ENCODE data around the gene RANBP9. TPM values are rescaled to one million over a fixed set of nuclear protein-coding genes. Genes with fewer than 3 reads are reported as not detected.

Gene RANBP9
- total RNA-seq, 1 experiment from 2014 or later = 73.8 TPM

GRCh38 chr6:13759025-13759424 lies 47.4 kb upstream of the RANBP9 start:
- intact Hi-C loops (cut with micrococcal nuclease; ENCODE audit: unreplicated experiment) = no loop called here
- Histone ChIP-seq H3K79me2 (ENCODE audit: low read depth) (no peaks in the 10 kb centered on the region), H3K9me2 (ENCODE audit: insufficient read depth) (no peaks in the 10 kb centered on the region), H3K9me3 (ENCODE audit: insufficient read depth, low read depth) (no peaks in the 10 kb centered on the region; the same call in none of the 2 replicates), H3K36me3 (ENCODE audit: low read depth) (no peaks in the 10 kb centered on the region), H3F3A (ENCODE audit: insufficient read depth, low read depth) (no peaks in the 10 kb centered on the region), H4K20me1 (ENCODE audit: insufficient read depth) (no peaks in the 10 kb centered on the region), H3K4me2 (no peak overlapping the region), H3K27me3 (ENCODE audit: insufficient read depth, low read depth) (no peaks in the 10 kb centered on the region), H3K27ac (no peak overlapping the region), H3K4me1 (replicated peaks; ENCODE audit: insufficient read depth) (peaks cover 5% of the 10 kb centered on the region; the same call in 1 of the 2 replicates), H3K4me3 (no peak overlapping the region), H2AFZ (no peak overlapping the region)
- no TSS peak for BruUV-seq (replicated peaks)
- POLR2A ChIA-PET (ENCODE audit: unreplicated experiment) = no interaction called here
- TF ChIP-seq CTCF (conservative IDR thresholded peaks at IDR 0.05) (no peak), EZH2 (IDR thresholded peaks at IDR 0.05; ENCODE audit: low read depth) (no peak)
- CTCF ChIA-PET = no interaction called here
- DNase-seq = no peak

GRCh38 chr6:13754644-13755043 lies 43.0 kb upstream of the RANBP9 start:
- H3K36me3 ChIP-seq (ENCODE audit: low read depth) = no peaks in the 10 kb centered on the region
- H3K4me2 ChIP-seq = no peak overlapping the region
- no peaks in the 10 kb centered on the region for H3F3A ChIP-seq (ENCODE audit: insufficient read depth, low read depth)
- no peak for DNase-seq
- peaks cover 5% of the 10 kb centered on the region; the same call in 1 of the 2 replicates for H3K4me1 ChIP-seq (replicated peaks; ENCODE audit: insufficient read depth)
- no peaks in the 10 kb centered on the region for H3K79me2 ChIP-seq (ENCODE audit: low read depth)
- H3K27ac ChIP-seq = no peak overlapping the region
- no peak overlapping the region for H3K4me3 ChIP-seq
- intact Hi-C loops (cut with micrococcal nuclease; ENCODE audit: unreplicated experiment) = no loop called here
- no peaks in the 10 kb centered on the region for H3K27me3 ChIP-seq (ENCODE audit: insufficient read depth, low read depth)
- no peaks in the 10 kb centered on the region for H3K9me2 ChIP-seq (ENCODE audit: insufficient read depth)
- CTCF ChIA-PET = no interaction called here
- H3K9me3 ChIP-seq (ENCODE audit: insufficient read depth, low read depth) = no peaks in the 10 kb centered on the region
- POLR2A ChIA-PET (ENCODE audit: unreplicated experiment) = no interaction called here
- no peaks in the 10 kb centered on the region for H4K20me1 ChIP-seq (ENCODE audit: insufficient read depth)
- H2AFZ ChIP-seq = no peak overlapping the region
- TF ChIP-seq CTCF (conservative IDR thresholded peaks at IDR 0.05) (no peak), EZH2 (IDR thresholded peaks at IDR 0.05; ENCODE audit: low read depth) (no peak)
- BruUV-seq (replicated peaks) = no TSS peak

- Histone ChIP-seq H4K20me1 (ENCODE audit: insufficient read depth) (no peaks in the 10 kb centered on the region), H2AFZ (no peak overlapping the region), H3K4me1 (replicated peaks; ENCODE audit: insufficient read depth) (no peaks in the 10 kb centered on the region), H3K4me2 (no peak overlapping the region), H3K79me2 (ENCODE audit: low read depth) (no peaks in the 10 kb centered on the region), H3K4me3 (no peak overlapping the region), H3K9me2 (ENCODE audit: insufficient read depth) (no peaks in the 10 kb centered on the region), H3K27me3 (ENCODE audit: insufficient read depth, low read depth) (no peaks in the 10 kb centered on the region), H3F3A (ENCODE audit: insufficient read depth, low read depth) (no peaks in the 10 kb centered on the region), H3K27ac (no peak overlapping the region), H3K9me3 (ENCODE audit: insufficient read depth, low read depth) (no peaks in the 10 kb centered on the region), H3K36me3 (ENCODE audit: low read depth) (no peaks in the 10 kb centered on the region)
- DNase-seq = no peak
- intact Hi-C loops (cut with micrococcal nuclease; ENCODE audit: unreplicated experiment) = no loop called here
- POLR2A ChIA-PET (ENCODE audit: unreplicated experiment) = no interaction called here
- TF ChIP-seq CTCF (conservative IDR thresholded peaks at IDR 0.05) = no peak
- TF ChIP-seq EZH2 (IDR thresholded peaks at IDR 0.05; ENCODE audit: low read depth) = no peak
- no TSS peak for BruUV-seq (replicated peaks)
- CTCF ChIA-PET = no interaction called here
Measured at GRCh38 chr6:13743736-13744127, 32.1 kb upstream of the RANBP9 start.
